22Rv1 (cell line): ENCODE data around the gene TMEM184A.

Experiments
- ZFX ChIP-seq: fragments of 450-650 bp; IDR thresholded peaks from 2 replicates; pipeline ENCODE4 v1.6.1; 2017; ENCODE audit warnings: antibody characterized with exemption, borderline replicate concordance
- TF ChIP-seq, protein P1 (sequence below): fragments of 450-650 bp; IDR thresholded peaks from 2 replicates; pipeline ENCODE4 v1.5.1; 2017; ENCODE audit warnings: mild to moderate bottlenecking

DNA sequence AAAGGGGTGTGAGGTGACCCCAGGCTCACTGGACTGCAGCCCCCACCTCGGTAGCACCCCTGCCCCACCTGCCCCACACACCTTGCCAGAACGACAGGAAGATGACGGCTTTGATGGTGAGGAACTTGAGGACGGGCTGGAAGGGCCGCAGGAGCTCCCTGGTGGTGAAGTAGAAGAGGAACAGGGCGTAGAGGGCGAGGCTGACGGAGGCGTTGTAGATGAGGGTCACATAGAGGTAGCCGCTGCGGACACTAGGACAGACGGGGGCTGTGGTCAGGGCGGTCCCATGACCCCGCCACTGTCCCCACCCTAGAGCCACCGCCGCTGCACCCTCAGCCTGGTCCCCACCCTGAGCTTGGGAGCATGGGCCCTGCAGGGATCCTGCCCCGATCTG lies 7.6 kb downstream of the TMEM184A start:
- TF ChIP-seq, protein P1, sequence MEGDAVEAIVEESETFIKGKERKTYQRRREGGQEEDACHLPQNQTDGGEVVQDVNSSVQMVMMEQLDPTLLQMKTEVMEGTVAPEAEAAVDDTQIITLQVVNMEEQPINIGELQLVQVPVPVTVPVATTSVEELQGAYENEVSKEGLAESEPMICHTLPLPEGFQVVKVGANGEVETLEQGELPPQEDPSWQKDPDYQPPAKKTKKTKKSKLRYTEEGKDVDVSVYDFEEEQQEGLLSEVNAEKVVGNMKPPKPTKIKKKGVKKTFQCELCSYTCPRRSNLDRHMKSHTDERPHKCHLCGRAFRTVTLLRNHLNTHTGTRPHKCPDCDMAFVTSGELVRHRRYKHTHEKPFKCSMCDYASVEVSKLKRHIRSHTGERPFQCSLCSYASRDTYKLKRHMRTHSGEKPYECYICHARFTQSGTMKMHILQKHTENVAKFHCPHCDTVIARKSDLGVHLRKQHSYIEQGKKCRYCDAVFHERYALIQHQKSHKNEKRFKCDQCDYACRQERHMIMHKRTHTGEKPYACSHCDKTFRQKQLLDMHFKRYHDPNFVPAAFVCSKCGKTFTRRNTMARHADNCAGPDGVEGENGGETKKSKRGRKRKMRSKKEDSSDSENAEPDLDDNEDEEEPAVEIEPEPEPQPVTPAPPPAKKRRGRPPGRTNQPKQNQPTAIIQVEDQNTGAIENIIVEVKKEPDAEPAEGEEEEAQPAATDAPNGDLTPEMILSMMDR: 0 out of 2 replicates have a peak, but pooled peaks have one; percentile 7
- TF ChIP-seq ZFX: no peak
